ENCODE data around the gene KRTAP13-1. TPM values are rescaled to one million over a fixed set of nuclear protein-coding genes. Genes with fewer than 3 reads are reported as not detected.

KRTAP13-1 gene
- total RNA-seq, 2 experiments from 2014 or later, result not detected

Other genes starting within 250 kb of the KRTAP13-1 start
- not detected for gene CLDN17, start 229.2 kb upstream of the KRTAP13-1 start, total RNA-seq
- gene CLDN8, start 179.9 kb upstream of the KRTAP13-1 start, total RNA-seq, result not detected
- gene KRTAP24-1, start 113.1 kb upstream of the KRTAP13-1 start, total RNA-seq, result not detected
- gene KRTAP25-1, start 106.5 kb upstream of the KRTAP13-1 start, total RNA-seq, result not detected
- not detected for gene KRTAP26-1, start 75.7 kb upstream of the KRTAP13-1 start, total RNA-seq
- not detected for gene KRTAP27-1, start 58.3 kb upstream of the KRTAP13-1 start, total RNA-seq
- gene KRTAP23-1, start 47.4 kb upstream of the KRTAP13-1 start, total RNA-seq, result not detected
- gene KRTAP13-2, start 23.8 kb upstream of the KRTAP13-1 start, total RNA-seq, result not detected
- not detected for gene KRTAP13-3, start 29.9 kb downstream of the KRTAP13-1 start, total RNA-seq
- gene KRTAP13-4, start 34.2 kb downstream of the KRTAP13-1 start, total RNA-seq, result not detected
- gene KRTAP15-1, start 44.2 kb downstream of the KRTAP13-1 start, total RNA-seq, result not detected
- gene KRTAP19-1, start 84.3 kb downstream of the KRTAP13-1 start, total RNA-seq, result not detected
- not detected for gene KRTAP19-2, start 91.4 kb downstream of the KRTAP13-1 start, total RNA-seq
- gene KRTAP19-3, start 96.0 kb downstream of the KRTAP13-1 start, total RNA-seq, result not detected
- not detected for gene KRTAP19-4, start 101.1 kb downstream of the KRTAP13-1 start, total RNA-seq
- not detected for gene KRTAP19-5, start 106.1 kb downstream of the KRTAP13-1 start, total RNA-seq
- gene KRTAP19-6, start 145.8 kb downstream of the KRTAP13-1 start, total RNA-seq, result not detected
- not detected for gene KRTAP19-7, start 165.3 kb downstream of the KRTAP13-1 start, total RNA-seq
- not detected for gene KRTAP22-2, start 194.4 kb downstream of the KRTAP13-1 start, total RNA-seq
- not detected for gene KRTAP6-3, start 196.4 kb downstream of the KRTAP13-1 start, total RNA-seq
- gene KRTAP6-2, start 202.9 kb downstream of the KRTAP13-1 start, total RNA-seq, result not detected
- gene KRTAP22-1, start 205.1 kb downstream of the KRTAP13-1 start, total RNA-seq, result not detected
- gene KRTAP6-1, start 217.9 kb downstream of the KRTAP13-1 start, total RNA-seq, result not detected
- gene KRTAP20-1, start 220.4 kb downstream of the KRTAP13-1 start, total RNA-seq, result not detected
- not detected for gene KRTAP20-4, start 224.6 kb downstream of the KRTAP13-1 start, total RNA-seq
- not detected for gene KRTAP20-2, start 239.2 kb downstream of the KRTAP13-1 start, total RNA-seq
- gene KRTAP20-3, start 246.8 kb downstream of the KRTAP13-1 start, total RNA-seq, result not detected

Data from activated CD8-positive, alpha-beta memory T cell treated with anti-CD3 and anti-CD28 coated beads for 36 hours (primary cell).